ENCODE results near the gene DCC. TPM values are rescaled to one million over a fixed set of nuclear protein-coding genes. Genes with fewer than 3 reads are reported as not detected.

The DCC gene
- total RNA-seq, 1 experiment from 2014 or later = not detected

- Histone ChIP-seq H3K27ac (ENCODE audit: low read depth, low read length) (no peak overlapping the region), H3K79me2 (ENCODE audit: insufficient read depth, low read length) (no peaks in the 10 kb centered on the region), H4K20me1 (ENCODE audit: insufficient read depth) (no peaks in the 10 kb centered on the region), H3K9me2 (ENCODE audit: insufficient read depth) (no peaks in the 10 kb centered on the region), H3K9ac (ENCODE audit: low read length) (no peak overlapping the region), H2AFZ (ENCODE audit: low read depth, low read length, poor library complexity, severe bottlenecking) (no peak overlapping the region), H3K36me3 (ENCODE audit: control insufficient read depth in 1 of 2, insufficient read depth in 2 of 2, low read length in 2 of 2) (no peaks in the 10 kb centered on the region), H3K27me3 (ENCODE audit: insufficient read depth, low read length) (no peaks in the 10 kb centered on the region), H3K9me3 (ENCODE audit: control insufficient read depth in 1 of 2, insufficient read depth in 1 of 2, low read depth in 1 of 2, low read length in 2 of 2) (peaks cover 5 to 41% of the 10 kb centered on the region in 2 experiments; a peak in 2 of 4 replicates), H3K4me3 (replicated peaks in 1 of 2; ENCODE audit: low read depth in 1 of 2, low read length in 2 of 2) (no peak overlapping the region), H3K4me2 (ENCODE audit: low read length) (no peak overlapping the region), H3K4me1 (ENCODE audit: control insufficient read depth in 1 of 2, insufficient read depth in 2 of 2, low read length in 2 of 2) (no peaks in the 10 kb centered on the region)
- no TSS peak for BruUV-seq (replicated peaks)
- ChIA-PET RAD21 (ENCODE audit: low non-redundant PET in 1 of 2, low total read pairs in 2 of 2, uncharacterized antibody in 2 of 2, unreplicated experiment in 2 of 2) (no interaction called here), CTCF (no interaction called here), POLR2A (no interaction called here)
- ATAC-seq (no peak), DNase-seq (ENCODE audit: low read depth, low spot score) (no peak)
- intact Hi-C loops (cut with micrococcal nuclease) = no loop called here
- TF ChIP-seq POLR2AphosphoS5 (IDR thresholded peaks at IDR 0.05; ENCODE audit: low read depth, low read length) = no peak
- TF ChIP-seq ZNF274 (IDR thresholded peaks at IDR 0.05; ENCODE audit: low read depth, low read length) = no peak
- TF ChIP-seq ZBTB33 (IDR thresholded peaks at IDR 0.05; ENCODE audit: extremely low read depth, insufficient replicate concordance, low read length) = no peak
- no peak for TF ChIP-seq SRF (IDR thresholded peaks at IDR 0.05; ENCODE audit: low read depth)
- TF ChIP-seq CTCF (IDR thresholded peaks at IDR 0.05 in 2 of 3, conservative IDR thresholded peaks at IDR 0.05 in 1 of 3; ENCODE audit: borderline replicate concordance in 1 of 3, insufficient read depth in 1 of 3, low read depth in 2 of 3, low read length in 2 of 3) = no peak
- no peak for TF ChIP-seq ELF1 (IDR thresholded peaks at IDR 0.05; ENCODE audit: borderline replicate concordance, low read depth)
These were observed 237.8 kb downstream of the DCC start for GRCh38 chr18:52577795-52578194.

All from HCT116 (cell line).